GM12878 (cell line): ENCODE data around the gene RRP15. TPM values are rescaled to one million over a fixed set of nuclear protein-coding genes. Genes with fewer than 3 reads are reported as not detected.

Source experiments
- ATAC-seq: fragments of 200-7000 bp; cut with Tn5 transposase; 3 replicates; pipeline ENCODE4 v1.9.1; 2020; ENCODE audit warnings: mild to moderate bottlenecking, moderate library complexity
- BruUV-seq: library from RNA; stranded (reverse); fragments of 400-500 nt; replicated peaks from 2 replicates; lab custom pipeline; 2021; lab: Mats Ljungman, UMichigan
- CTCF ChIA-PET: fragments of 300-600 bp; sonication (Branson Sonifier 250); formaldehyde crosslinking; extraction: SDS; loops from one replicate; lab custom pipeline; 2021; ENCODE audit warnings: inconsistent platforms; lab: Yijun Ruan, JAX
- POLR2A ChIA-PET: fragments of 350-600 bp; formaldehyde crosslinking; extraction: SDS; loops from one replicate; lab custom pipeline; 2021; ENCODE audit warnings: inconsistent platforms; lab: Charles Lee
- RAD21 ChIA-PET: fragments of 300-600 bp; sonication (Branson Sonifier 250); formaldehyde crosslinking; loops from one replicate; lab custom pipeline; 2023; ENCODE audit warnings: antibody characterized with exemption; ENCODE audit not compliant: unreplicated experiment; lab: Charles Lee
- SMC1A ChIA-PET: fragments of 300-600 bp; sonication (Branson Sonifier 250); formaldehyde crosslinking; loops from one replicate; lab custom pipeline; 2023; ENCODE audit not compliant: unreplicated experiment, uncharacterized antibody; lab: Charles Lee
- DNase-seq: peaks from one replicate; pipeline ENCODE4 v3.0.0-alpha.2; 2011; ENCODE audit warnings: low read depth, low spot score
- FAIRE-seq: peaks from 3 replicates; lab custom pipeline; 2011; peaks lifted over from hg19 to GRCh38; lab: Jason Lieb, UNC
- H2AFZ ChIP-seq: 2 replicates; pipeline ENCODE4 v1.6.0; 2011; ENCODE audit warnings: low read depth, low read length, control low read depth; ENCODE audit not compliant: control insufficient read depth
- H3K27ac ChIP-seq: 2 replicates; pipeline ENCODE4 v1.5.1; 2011; ENCODE audit warnings: control low read depth; ENCODE audit not compliant: control insufficient read depth, insufficient read depth
- H3K27me3 ChIP-seq, 2 experiments: replicated peaks in 1 of 2; 2 replicates each; pipeline versions ENCODE4 v1.6.0 to v1.6.1; 2011; ENCODE audit warnings: low read length in 1 of 2; ENCODE audit not compliant: control insufficient read depth in 2 of 2, insufficient read depth in 2 of 2
- H3K36me3 ChIP-seq, 2 experiments: 2 replicates each; pipeline ENCODE4 v1.5.1; 2011; ENCODE audit warnings: low read length in 1 of 2; ENCODE audit not compliant: control insufficient read depth in 2 of 2, insufficient read depth in 2 of 2
- H3K4me1 ChIP-seq: 2 replicates; pipeline ENCODE4 v1.6.1; 2011; ENCODE audit warnings: mild to moderate bottlenecking, low read length, moderate library complexity, mixed read lengths; ENCODE audit not compliant: control insufficient read depth, insufficient read depth
- H3K4me2 ChIP-seq: 2 replicates; pipeline ENCODE4 v1.6.0; 2011; ENCODE audit warnings: control low read depth; ENCODE audit not compliant: control insufficient read depth, insufficient read depth
- H3K4me3 ChIP-seq: fragments of 200-600 bp; sonication (generic); 2 replicates; pipeline ENCODE4 v1.5.1; 2016
- H3K79me2 ChIP-seq: 2 replicates; pipeline ENCODE4 v1.6.0; 2011; ENCODE audit warnings: low read length; ENCODE audit not compliant: control insufficient read depth, insufficient read depth
- H3K9ac ChIP-seq: 2 replicates; pipeline ENCODE4 v1.8.0; 2011; ENCODE audit warnings: low read length, control low read depth, mixed read lengths; ENCODE audit not compliant: control insufficient read depth, insufficient read depth
- H3K9me3 ChIP-seq: replicated peaks from 3 replicates; pipeline ENCODE4 v1.5.1; 2011; ENCODE audit warnings: mild to moderate bottlenecking, low read length; ENCODE audit not compliant: control insufficient read depth, insufficient read depth
- H4K20me1 ChIP-seq: 2 replicates; pipeline ENCODE4 v1.6.0; 2011; ENCODE audit not compliant: control insufficient read depth, insufficient read depth
- BCL3 ChIP-seq: IDR thresholded peaks from 2 replicates; pipeline ENCODE4 v1.6.1; 2011; ENCODE audit warnings: borderline replicate concordance, low read depth, mild to moderate bottlenecking, moderate library complexity, low read length; ENCODE audit not compliant: insufficient read depth, poor library complexity, severe bottlenecking
- BRCA1 ChIP-seq: IDR thresholded peaks from 2 replicates; pipeline ENCODE4 v1.6.1; 2011; ENCODE audit warnings: low read depth, low read length, improper control_type of control experiment
- CEBPZ ChIP-seq: fragments of 150-350 bp; IDR thresholded peaks from 2 replicates; pipeline ENCODE4 v1.6.1; 2016; ENCODE audit warnings: low read depth, low read length
- CHD2 ChIP-seq: IDR thresholded peaks from 2 replicates; pipeline ENCODE4 v1.6.1; 2011; ENCODE audit warnings: low read depth, low read length, improper control_type of control experiment, borderline replicate concordance
- IKZF2 ChIP-seq, 2 experiments: fragments of 450-650 bp; IDR thresholded peaks; 2 replicates each; pipeline ENCODE4 v1.6.1; 2017; ENCODE audit warnings: mild to moderate bottlenecking in 2 of 2, moderate library complexity in 2 of 2
- NFYB ChIP-seq: IDR thresholded peaks from 2 replicates; pipeline ENCODE4 v1.6.1; 2011; ENCODE audit warnings: low read depth, mild to moderate bottlenecking, low read length, improper control_type of control experiment, moderate library complexity; ENCODE audit not compliant: insufficient read depth
- POU2F2 ChIP-seq: IDR thresholded peaks from 3 replicates; pipeline ENCODE4 v1.6.1; 2011; ENCODE audit warnings: low read depth, mild to moderate bottlenecking, low read length, borderline replicate concordance
- RB1 ChIP-seq: fragments of 450-650 bp; formaldehyde crosslinking; IDR thresholded peaks from 2 replicates; pipeline ENCODE4 v1.6.1; 2017; ENCODE audit warnings: mild to moderate bottlenecking, borderline replicate concordance
- SREBF1 ChIP-seq: IDR thresholded peaks from 2 replicates; pipeline ENCODE4 v1.6.1; 2012; ENCODE audit warnings: mild to moderate bottlenecking, low read length
- STAT1 ChIP-seq: fragments of 450-650 bp; conservative IDR thresholded peaks from 2 replicates; pipeline ENCODE4 v1.6.1; 2014; ENCODE audit warnings: antibody characterized with exemption, mild to moderate bottlenecking
- TARDBP ChIP-seq: IDR thresholded peaks from 2 replicates; pipeline ENCODE4 v1.6.1; 2016; ENCODE audit warnings: borderline replicate concordance
- ZNF384 ChIP-seq: IDR thresholded peaks from 2 replicates; pipeline ENCODE4 v1.6.1; 2012; ENCODE audit warnings: low read depth, mild to moderate bottlenecking, low read length, improper control_type of control experiment, borderline replicate concordance
- WGBS: methylation state at CpG from one replicate; pipeline ENCODE4 v1.1.6; 2016; ENCODE audit warnings: low lambda C conversion rate; ENCODE audit not compliant: insufficient replicate concordance, insufficient coverage; ENCODE audit errors: missing lambda C conversion rate; 5-methylcytosine and 5-hydroxymethylcytosine counted together
- in situ Hi-C: fragments of 300-500 bp; cut with MboI; formaldehyde crosslinking; loops from 9 replicates; pipeline ENCODE4 v1.14.3; 2018; ENCODE audit warnings: mixed read lengths
- intact Hi-C: fragments of 100-400 bp; cut with micrococcal nuclease; formaldehyde crosslinking; loops from one replicate; pipeline ENCODE4 v1.14.2; 2022; ENCODE audit not compliant: unreplicated experiment
- polyA plus RNA-seq, 11 experiments: library from polyadenylated mRNA; depleted of rRNA in 4 of 11; unstranded in 6 of 11; stranded (reverse) in 5 of 11; fragments of >200 nt; fragmentation: Nextera tagmentation in 4 of 11; fragmentation: Illumina TruSeq in 1 of 11; extraction: Ambion mirVana in 4 of 11; extraction: Trizol in 1 of 11; gene quantifications; 1 replicate in 1 of 11; 2 replicates in 10 of 11; pipeline versions ENCODE4 v1.2.1 to v1.2.3, GENCODE V29; 2011 to 2016; ENCODE audit warnings: inconsistent platforms in 2 of 11, missing spikeins in 2 of 11, low read depth in 1 of 11
- total RNA-seq, 4 experiments: library from RNA; depleted of rRNA in 3 of 4; stranded (reverse); fragments of >200 nt in 3 of 4; fragmentation: Illumina TruSeq in 1 of 4; extraction: Trizol in 1 of 4; gene quantifications; 2 replicates each; pipeline versions ENCODE4 v1.2.1 to v1.2.3, GENCODE V29; 2013 to 2021

Gene RRP15
- total and polyA plus RNA-seq, 10 of the 15 experiments (the other 5 are each of a cell fraction or from before 2014, with no cell fraction given) = 5.6 to 37.8 (median 19.1) TPM

DNA sequence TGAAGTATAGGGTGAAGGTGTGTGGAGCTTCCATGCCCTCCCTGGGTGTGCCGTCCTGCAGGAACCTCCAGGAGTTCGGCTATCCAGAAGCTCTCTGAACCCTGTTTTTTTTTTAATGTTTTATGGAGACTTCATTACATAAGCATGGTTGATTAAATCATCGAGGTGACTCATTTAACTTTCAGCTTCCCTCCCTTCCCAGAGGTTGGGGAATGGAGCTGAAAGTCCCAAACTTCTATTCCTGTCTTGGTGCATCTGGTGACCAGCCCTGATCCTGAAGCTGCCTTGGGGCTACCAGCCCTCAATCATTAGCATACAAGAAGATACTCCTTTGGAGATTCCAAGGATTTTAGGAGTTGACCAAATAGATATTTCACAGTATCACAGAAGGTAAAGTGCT is 9.5 kb downstream of the RRP15 start:
- Histone ChIP-seq H3K27me3 (no peaks in the 10 kb centered on the region), H3K4me2 (no peak overlapping the region), H3K79me2 (peaks cover 12% of the 10 kb centered on the region), H3K4me1 (no peaks in the 10 kb centered on the region), H2AFZ (no peak overlapping the region), H4K20me1 (no peaks in the 10 kb centered on the region), H3K27ac (no peak overlapping the region), H3K9ac (no peak overlapping the region), H3K9me3 (no peaks in the 10 kb centered on the region), H3K36me3 (peaks cover 0 to 9% of the 10 kb centered on the region in 2 experiments; a peak in 1 of 4 replicates), H3K4me3 (no peak overlapping the region)
- intact Hi-C loops = no loop called here
- RAD21 ChIA-PET = interaction anchor here (1.4 kb wide), 1 partner anchor 9 kb away, joined by 4 read pairs; the partner anchor contains the start of gene RRP15
- POLR2A ChIA-PET = no interaction called here
- no peak for DNase-seq
- SMC1A ChIA-PET = interaction anchor here (2.8 kb wide), 1 partner anchor 9 kb away, joined by 7 read pairs; the partner anchor contains the start of gene RRP15
- TF ChIP-seq RB1 (no peak), TARDBP (no peak), NFYB (no peak), CEBPZ (no peak), BCL3 (no peak), IKZF2 (IDR thresholded peaks at IDR 0.05) (no peak), BRCA1 (no peak), ZNF384 (no peak), POU2F2 (no peak), STAT1 (no peak), SREBF1 (no peak), CHD2 (no peak)
- in situ Hi-C loops = no loop called here
- CTCF ChIA-PET = no interaction called here
- no peak for FAIRE-seq
- 98% methylated on average over 3 of the region's 3 CpGs for WGBS
- no peak for ATAC-seq
- BruUV-seq = no TSS peak
